Activated gamma-delta T cell treated with Interleukin-2 at 50 U/mL for 16 hours (primary cell): ENCODE measurements around the gene PSD4.

Source experiments
- DNase-seq: peaks from one replicate; pipeline ENCODE4 v3.0.0-alpha.2; 2020

PSD4 gene

DNA sequence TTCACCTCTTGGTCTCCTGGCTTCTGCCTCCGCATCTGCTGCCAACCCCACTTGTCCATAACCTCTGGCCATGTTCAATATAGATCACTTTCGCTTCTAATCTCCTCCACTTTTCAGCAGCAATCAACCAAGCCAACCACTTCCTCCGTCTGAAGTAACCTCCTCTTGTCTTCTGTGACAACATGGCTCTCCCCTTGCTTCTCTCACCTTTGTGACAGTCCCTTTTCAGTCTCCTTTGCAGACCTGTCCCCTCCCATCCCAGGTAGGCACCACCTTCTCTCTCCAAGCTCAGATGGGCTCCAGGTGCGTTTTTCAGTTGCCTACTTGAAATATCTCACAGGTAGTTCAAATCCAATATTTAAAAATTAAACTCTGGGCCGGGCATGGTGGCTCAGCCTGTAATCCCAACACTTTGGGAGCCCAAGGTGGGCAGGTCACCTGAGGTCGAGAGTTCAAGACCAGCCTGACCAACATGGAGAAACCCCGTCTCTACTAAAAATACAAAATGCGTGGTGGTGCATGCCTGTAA lies 4.7 kb upstream of the PSD4 start:
- DNase-seq, result peak; percentile 41

DNA sequence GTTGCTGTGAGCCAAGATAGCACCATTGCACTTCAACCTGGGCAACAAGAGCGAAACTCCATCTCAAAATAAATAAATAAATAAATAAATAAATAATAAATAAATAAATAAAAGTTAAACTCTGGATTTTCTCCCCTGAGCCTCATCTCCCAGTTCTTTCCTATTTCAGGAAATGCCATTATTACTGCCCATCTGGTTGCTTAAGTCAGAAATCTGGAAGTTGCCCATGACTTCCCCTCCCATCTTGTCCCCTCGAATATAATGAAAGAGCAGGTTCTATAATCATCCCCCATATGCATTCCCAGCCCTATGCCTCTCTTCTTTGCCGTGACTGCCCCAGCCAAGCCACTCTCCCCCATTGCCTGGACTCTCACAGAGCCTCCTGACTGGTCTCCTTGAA lies 4.2 kb upstream of the PSD4 start:
- DNase-seq, result no peak

- no peak for DNase-seq
Observed at GRCh38 chr2:113171334-113172075, 2.3 kb upstream of the PSD4 start.

DNA sequence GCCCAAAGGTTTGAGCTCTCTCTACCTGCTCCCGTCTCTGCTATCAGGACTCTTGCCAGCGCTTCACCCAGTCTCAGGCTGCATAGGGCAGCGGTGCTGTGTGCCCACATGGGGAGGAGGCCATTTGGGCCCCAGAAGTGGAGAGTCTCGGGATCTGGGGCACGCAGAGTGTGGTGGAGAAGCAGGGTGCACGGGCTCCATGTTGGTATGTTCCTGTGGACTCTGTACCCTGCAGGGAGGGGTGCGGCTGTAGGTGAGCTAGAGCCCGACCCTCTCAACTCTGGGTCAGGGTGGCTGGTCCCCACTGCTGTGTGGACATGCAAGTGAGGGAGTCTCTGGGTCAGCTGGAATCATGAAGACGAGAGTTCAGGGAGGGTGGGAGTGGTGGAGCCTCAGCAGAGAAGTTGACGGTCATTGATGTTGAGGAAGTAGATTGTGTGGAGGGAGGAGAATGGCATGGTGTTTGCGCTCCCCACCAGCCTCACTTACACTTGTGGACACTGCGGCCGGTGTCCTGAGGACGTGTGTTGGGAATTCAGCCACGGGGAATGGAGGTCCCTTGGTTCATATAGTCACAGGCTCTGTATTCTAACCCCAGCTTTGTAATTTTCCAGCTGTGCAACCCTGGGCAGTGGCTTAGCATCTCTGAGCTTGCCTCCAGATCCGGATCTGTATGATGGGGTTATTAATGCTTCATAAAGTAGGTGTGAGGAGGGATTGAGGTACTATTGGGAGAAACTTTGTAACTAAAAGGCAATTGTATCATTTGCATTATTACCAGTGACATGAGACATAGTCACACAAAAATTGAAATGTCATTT lies 840 bp upstream of the PSD4 start:
- no peak for DNase-seq

DNA sequence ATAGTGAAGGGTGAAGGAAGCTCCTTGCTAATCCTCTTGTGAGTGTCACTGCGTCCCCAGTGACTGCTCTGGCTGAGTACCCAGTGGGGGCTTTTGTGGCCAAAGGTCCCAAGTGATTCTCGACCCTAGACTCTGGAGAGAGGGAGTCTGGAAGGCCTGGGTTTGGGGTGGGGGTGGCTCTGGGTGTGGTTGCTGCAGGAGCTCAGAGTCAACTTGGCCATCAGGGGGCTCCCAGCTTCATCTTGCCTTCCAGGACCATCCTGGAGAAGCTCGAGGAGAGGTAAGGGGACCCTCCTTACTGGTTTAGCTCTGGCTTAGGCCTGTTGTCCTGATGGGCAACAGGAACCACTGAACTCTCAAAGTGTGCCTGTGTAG lies 592 bp downstream of the PSD4 start:
- DNase-seq, result no peak

- peak; percentile 80 for DNase-seq
Observed at GRCh38 chr2:113175042-113175628, 1.4 kb downstream of the PSD4 start.

DNA sequence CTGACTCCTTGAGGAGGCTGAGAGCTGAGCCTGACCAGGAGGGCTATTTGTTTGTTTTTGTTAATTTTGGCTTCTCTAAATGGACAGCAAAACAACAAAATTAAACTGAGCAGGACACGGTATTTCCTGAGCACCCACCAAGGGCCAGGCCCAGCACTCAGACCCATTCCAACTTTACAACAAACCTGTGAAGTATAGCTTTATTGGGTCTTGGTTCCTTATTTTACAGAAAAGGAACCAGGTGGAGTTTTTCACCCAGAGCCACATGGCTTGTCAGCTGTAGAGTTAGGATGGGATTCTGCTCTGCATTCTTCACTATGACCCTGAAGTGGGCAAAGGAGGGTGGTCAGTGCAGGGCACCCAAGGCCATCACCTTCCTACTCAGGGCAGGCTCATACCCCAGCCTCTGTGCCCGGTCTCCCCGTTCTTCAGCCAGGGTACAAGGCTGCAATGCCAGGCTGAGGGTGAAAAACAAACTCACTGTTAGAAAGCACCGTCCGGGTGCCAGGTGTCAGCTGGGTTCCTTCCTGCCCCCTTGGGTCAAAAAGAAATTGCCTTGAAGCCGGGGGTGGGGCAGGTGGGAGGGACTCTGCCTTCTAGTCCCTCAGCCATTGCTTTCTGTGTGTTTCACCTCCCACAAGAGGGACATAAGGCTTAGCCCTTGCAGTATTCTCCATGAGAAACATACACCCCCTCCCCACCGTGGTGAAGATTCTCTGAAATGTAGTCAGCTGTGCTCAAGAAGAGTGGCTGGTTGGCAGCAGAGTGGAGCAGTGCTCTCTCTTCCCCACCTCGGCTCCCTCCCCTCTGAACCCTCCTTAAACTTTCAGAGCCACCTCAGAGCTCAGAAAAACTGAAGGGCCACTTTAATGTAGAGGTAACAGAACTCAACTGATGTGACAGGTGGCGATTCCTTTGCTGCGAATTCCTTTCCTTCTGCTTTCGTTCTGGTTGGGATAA lies 2.2 kb downstream of the PSD4 start:
- peak; percentile 54 for DNase-seq

DNA sequence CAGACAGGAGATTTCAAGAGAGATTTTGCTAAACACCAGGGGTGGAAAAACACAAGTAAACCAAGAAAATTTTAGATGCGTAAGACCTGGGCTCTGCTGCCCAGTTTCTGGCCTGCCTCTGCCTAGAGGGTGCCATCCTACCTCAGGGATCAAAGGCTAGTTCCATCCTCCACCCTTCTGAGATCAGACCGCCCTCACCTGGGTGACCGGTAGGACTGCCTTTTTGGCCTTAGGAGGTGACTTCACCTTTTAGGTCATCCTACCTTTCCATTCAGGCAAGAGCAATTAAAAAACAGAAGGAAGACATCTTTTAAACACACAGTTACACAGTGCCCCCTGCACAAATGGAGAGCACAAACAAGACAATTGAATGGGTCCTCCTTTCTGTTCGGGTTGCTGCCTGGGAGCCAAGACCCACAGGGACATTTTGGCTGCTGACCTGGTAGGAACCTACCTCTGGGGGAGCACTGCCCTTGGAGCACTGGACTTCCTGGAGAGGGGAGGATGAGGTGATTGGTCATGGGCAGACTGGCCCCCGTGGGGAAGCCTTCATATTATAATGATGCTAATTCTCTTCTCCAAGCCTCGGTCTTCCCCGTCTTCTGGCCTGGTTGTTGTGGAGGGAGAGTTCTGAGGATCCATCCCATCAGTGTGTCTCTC lies 3.1 kb downstream of the PSD4 start:
- no peak for DNase-seq

DNA sequence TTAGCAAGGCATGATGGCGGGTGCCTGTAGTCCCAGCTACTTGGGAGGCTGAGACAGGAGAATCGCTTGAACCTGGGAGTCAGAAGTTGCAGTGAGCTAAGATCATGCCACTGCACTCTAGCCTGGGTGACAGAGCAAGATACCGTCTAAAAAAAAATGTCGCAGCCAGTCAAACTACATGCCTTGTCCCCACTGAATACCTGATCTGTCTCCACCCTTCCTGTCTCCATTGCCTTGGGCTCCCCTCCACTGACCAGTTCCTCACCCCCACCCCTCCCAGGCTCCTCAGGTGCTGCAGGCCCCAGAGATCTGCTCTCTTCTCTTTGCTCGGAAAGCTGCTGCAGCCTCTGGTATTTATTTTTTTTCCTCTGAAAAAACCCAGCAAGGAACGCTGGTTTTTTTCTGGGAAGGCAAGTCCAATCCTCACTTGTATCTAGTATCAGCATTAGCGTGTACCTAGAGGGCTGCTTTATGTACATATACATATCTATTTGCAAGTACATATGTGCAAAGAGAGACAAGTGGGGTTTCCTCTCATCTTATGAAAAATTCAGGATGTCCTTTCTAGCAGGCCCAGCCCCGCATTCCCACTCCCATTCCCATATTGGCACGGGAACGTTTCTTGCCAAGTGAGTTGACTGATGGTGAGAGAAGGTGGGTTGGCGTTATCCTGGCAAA lies 4.4 kb downstream of the PSD4 start:
- DNase-seq, result no peak

- peak; percentile 49 for DNase-seq
Observed at GRCh38 chr2:113178891-113179290, 5.1 kb downstream of the PSD4 start.

GRCh38 chr2:113179446-113180045 lies 5.8 kb downstream of the PSD4 start:
- no peak for DNase-seq

GRCh38 chr2:113180131-113180946 lies 6.6 kb downstream of the PSD4 start:
- no peak for DNase-seq

- no peak for DNase-seq
Observed at GRCh38 chr2:113181258-113182051, 7.7 kb downstream of the PSD4 start.

DNA sequence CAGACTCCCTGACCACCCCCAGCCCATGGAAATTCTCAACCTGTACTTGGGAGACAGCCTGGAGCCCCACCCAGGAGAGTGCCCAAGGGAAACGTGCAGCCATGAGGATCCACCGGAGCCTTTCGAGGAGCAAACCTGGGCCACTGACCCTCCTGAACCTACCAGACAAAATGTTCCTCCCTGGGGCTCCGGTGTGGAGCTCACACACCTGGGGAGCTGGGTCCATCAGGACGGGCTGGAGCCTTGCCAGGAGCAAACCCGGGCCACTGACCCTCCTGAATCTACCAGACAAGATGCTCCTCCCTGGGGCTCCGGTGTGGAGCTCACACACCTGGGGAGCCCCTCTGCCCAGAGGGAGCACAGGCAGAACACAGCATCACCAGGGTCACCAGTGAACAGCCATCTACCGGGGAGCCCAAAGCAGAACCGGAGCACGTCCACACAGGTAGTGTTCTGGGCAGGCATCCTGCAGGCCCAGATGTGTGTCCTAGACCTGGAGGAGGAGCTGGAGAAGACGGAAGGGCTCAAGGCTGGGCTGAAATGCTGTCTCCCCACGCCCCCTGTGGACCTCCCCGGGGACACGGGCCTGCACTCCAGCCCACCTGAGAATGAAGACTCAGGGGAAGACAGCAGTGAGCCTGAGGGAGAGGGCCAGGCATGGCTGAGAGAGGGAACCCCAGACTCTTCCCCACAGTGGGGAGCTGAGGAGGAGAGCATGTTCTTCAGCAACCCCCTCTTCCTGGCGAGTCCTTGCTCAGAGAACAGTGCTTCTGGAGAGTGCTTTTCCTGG lies 8.9 kb downstream of the PSD4 start:
- DNase-seq, result no peak

DNA sequence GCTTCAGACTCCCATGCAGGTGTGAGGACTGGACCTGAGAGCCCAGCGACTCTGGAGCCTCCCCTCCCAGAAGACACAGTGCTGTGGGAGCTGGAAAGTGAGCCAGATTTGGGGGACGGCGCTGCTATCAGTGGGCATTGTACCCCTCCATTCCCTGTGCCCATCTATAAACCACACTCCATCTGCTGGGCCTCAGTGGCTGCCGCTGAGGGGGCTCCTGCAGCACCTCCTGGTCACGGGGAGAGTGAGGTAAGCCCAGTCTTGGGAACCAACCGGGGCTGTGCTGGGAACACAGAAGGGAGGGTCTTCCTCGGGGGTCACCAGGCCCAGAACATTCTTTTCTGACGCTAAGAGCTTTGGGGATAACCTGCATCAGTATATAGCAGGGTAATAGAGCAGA lies 9.5 kb downstream of the PSD4 start:
- DNase-seq, result no peak

DNA sequence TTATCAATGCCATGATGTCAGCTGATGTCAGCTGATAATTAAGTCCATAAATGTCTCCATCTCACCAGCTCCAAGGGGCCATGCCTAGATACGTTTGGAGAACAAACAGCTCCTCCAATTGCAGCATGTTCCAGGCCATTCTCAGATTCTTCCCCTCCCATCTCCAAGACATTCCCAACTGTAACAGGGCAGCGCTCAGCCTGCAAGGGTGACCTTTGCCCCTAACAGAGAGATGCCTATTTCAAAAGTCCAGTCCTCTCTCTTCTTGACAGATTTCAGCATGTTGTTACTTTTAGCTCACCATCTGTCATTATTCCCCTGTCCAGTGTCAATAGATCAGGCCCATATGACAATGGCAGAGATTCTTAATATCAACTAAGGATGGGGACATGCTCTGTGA lies 9.9 kb downstream of the PSD4 start:
- no peak for DNase-seq

- DNase-seq, result no peak
Observed at GRCh38 chr2:113184531-113185230, 10.9 kb downstream of the PSD4 start.
